ENCODE results near the gene C10orf67.

GRCh38 chr10:23319835-23320234, 24.8 kb downstream of the C10orf67 start:
- no peak for TF ChIP-seq CTCF (IDR thresholded peaks at IDR 0.05)
- TF ChIP-seq POLR2AphosphoS5 (IDR thresholded peaks at IDR 0.05) = no peak
- no peak for TF ChIP-seq POLR2A (IDR thresholded peaks at IDR 0.05; ENCODE audit: low read depth)
- TF ChIP-seq EP300 (IDR thresholded peaks at IDR 0.05) = no peak
